Common myeloid progenitor, CD34-positive (primary cell): Measurements from ENCODE around the gene PRDM16.

Experiments
- CTCF ChIA-PET: fragments of 350-600 bp; sonication (Branson Sonifier 250); formaldehyde crosslinking; loops from one replicate; lab custom pipeline; 2021; ENCODE audit warnings: antibody characterized with exemption; lab: Charles Lee
- POLR2A ChIA-PET: fragments of 350-600 bp; sonication (Branson Sonifier 250); formaldehyde crosslinking; loops from one replicate; lab custom pipeline; 2021; ENCODE audit warnings: antibody characterized with exemption; lab: Charles Lee
- DNase-seq, 3 donors: peaks; one replicate each; pipeline versions ENCODE4 v3.0.0 to v3.0.0-alpha.2; 2013
- H3K27ac ChIP-seq, 2 experiments: 1 replicate in 1 of 2; 2 replicates in 1 of 2; pipeline ENCODE4 v1.7.0; 2013; ENCODE audit warnings: inconsistent platforms in 2 of 2, low read length in 2 of 2, mild to moderate bottlenecking in 2 of 2, low read depth in 1 of 2, moderate library complexity in 1 of 2; ENCODE audit not compliant: severe bottlenecking in 2 of 2, insufficient read depth in 1 of 2, poor library complexity in 1 of 2
- H3K27me3 ChIP-seq, 5 experiments: replicated peaks in 2 of 5; 1 replicate in 3 of 5; 2 replicates in 2 of 5; pipeline versions ENCODE4 v1.6.1 to v1.7.0; 2013; ENCODE audit warnings: low read length in 4 of 5, mild to moderate bottlenecking in 2 of 5, moderate library complexity in 2 of 5, inconsistent platforms in 1 of 5; ENCODE audit not compliant: insufficient read depth in 5 of 5, control insufficient read depth in 4 of 5
- H3K36me3 ChIP-seq, 4 experiments: 1 replicate in 2 of 4; 2 replicates in 2 of 4; pipeline versions ENCODE4 v1.6.1 to v1.7.0; 2013; ENCODE audit warnings: low read length in 3 of 4, control low read depth in 1 of 4, mild to moderate bottlenecking in 1 of 4; ENCODE audit not compliant: control insufficient read depth in 4 of 4, insufficient read depth in 4 of 4
- H3K4me1 ChIP-seq, 4 experiments: 1 replicate in 3 of 4; 2 replicates in 1 of 4; pipeline versions ENCODE4 v1.6.1 to v1.7.1; 2013; ENCODE audit warnings: low read length in 3 of 4, mild to moderate bottlenecking in 3 of 4, control low read depth in 1 of 4, inconsistent platforms in 1 of 4, moderate library complexity in 1 of 4; ENCODE audit not compliant: control insufficient read depth in 4 of 4, insufficient read depth in 4 of 4; ENCODE audit errors: control extremely low read depth in 1 of 4
- H3K4me3 ChIP-seq, 7 experiments: 1 replicate in 4 of 7; 2 replicates in 3 of 7; pipeline versions ENCODE4 v1.5.1 to v1.7.0; 2013; ENCODE audit warnings: mild to moderate bottlenecking in 7 of 7, low read length in 6 of 7, moderate library complexity in 6 of 7, inconsistent platforms in 2 of 7, low read depth in 2 of 7, control low read depth in 1 of 7; ENCODE audit not compliant: insufficient read depth in 4 of 7, control insufficient read depth in 1 of 7; ENCODE audit errors: extremely low read depth in 1 of 7
- H3K9me3 ChIP-seq, 5 experiments: 1 replicate in 4 of 5; 2 replicates in 1 of 5; pipeline versions ENCODE4 v1.6.1 to v1.7.1; 2013; ENCODE audit warnings: low read length in 4 of 5, mild to moderate bottlenecking in 2 of 5, inconsistent platforms in 1 of 5, low read depth in 1 of 5, moderate library complexity in 1 of 5; ENCODE audit not compliant: control insufficient read depth in 4 of 5, insufficient read depth in 2 of 5; ENCODE audit errors: control extremely low read depth in 1 of 5
- WGBS: methylation state at CpG from one replicate; pipeline ENCODE4 v1.1.5; 2013; ENCODE audit not compliant: insufficient coverage; 5-methylcytosine and 5-hydroxymethylcytosine counted together

Gene PRDM16

DNA sequence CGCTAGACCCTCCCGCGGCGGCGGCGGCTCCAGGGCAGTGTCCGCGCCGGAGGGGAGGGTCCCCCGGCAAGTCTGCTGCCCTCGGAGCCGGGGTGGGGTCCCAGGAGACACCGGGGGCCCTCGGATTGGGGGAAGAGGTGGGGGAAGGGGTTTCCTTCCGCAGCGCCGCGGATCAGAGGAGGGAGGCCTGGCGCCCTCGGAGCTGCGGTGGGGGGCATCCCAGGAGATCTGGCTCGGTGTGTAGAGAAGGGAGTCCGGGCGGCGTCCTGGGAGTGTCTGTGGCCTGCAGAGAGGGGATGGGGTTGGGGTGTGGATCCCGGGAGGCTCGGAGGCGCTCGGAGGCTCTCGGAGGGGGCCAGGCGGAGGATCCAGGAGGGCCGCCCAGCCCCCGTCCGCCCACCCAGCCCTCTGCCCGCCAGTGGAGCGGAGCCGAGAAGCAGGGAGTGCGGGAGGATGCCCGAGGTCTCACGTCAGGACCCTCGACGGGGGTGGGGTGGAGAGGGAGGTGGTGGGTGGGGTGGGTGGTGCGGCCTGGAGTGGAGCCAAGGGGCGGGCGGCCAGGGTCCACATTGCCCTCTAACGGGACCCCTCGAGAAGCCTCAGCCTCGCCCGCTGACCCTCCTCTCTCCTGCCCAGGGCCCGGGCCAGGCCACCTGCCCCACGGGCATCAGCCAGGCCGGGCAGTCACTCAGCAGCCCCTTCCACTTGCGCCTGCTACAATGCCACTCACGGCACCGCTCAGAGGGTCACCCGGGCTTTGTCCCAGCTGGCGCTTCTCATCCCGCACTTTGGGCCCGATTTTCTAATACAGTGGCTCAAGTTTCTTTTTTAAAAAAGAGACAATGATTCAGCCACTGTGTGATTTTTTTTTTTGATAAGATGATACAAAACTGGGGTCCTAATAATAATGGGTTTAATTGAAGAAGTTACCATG is 325.3 kb downstream of the PRDM16 start:
- H3K9me3 ChIP-seq: no peaks in the 10 kb centered on the region
- peak overlapping the region in 6 of 7 experiments; percentile 30 to 73 (median 58) for H3K4me3 ChIP-seq
- 64% methylated on average over 20 of the region's 59 CpGs for WGBS

DNA sequence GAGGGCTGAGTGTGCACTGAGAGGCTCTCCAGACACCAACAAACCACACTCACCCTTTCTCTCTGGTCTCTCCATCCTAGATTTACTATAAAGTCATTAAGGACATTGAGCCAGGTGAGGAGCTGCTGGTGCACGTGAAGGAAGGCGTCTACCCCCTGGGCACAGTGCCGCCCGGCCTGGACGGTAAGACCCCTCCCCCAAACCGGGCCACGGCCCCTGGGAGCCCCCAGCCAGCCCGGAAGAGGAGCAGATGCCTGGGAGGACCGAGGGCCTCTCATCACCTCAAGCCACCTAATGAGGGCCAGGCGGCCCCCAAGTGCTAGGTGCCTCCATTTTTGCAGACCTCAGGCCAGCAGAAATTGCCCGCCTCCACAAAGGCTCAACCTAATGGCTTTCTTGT is 327.4 kb downstream of the PRDM16 start:
- no peak overlapping the region for H3K4me3 ChIP-seq
- POLR2A ChIA-PET: no interaction called here
- no peak for DNase-seq
- 90% methylated on average over 11 of the region's 11 CpGs for WGBS
- H3K27me3 ChIP-seq: peaks cover 0 to 2% (median 0%) of the 10 kb centered on the region in 5 experiments
- H3K27ac ChIP-seq: no peak overlapping the region
- CTCF ChIA-PET: interaction anchor here (1.0 to 1.5 kb wide), 2 partner anchors 11 to 13 kb away, joined by 3 to 4 read pairs; no protein-coding TSS in a partner anchor
- H3K36me3 ChIP-seq: no peaks in the 10 kb centered on the region
- H3K9me3 ChIP-seq: no peaks in the 10 kb centered on the region
- H3K4me1 ChIP-seq: peaks cover 0 to 18% (median 11%) of the 10 kb centered on the region in 4 experiments

More for the DNA sequence above, 325.3 kb downstream of the PRDM16 start:
- Histone ChIP-seq H3K27me3 (peaks cover 0 to 2% (median 0%) of the 10 kb centered on the region in 5 experiments), H3K36me3 (no peaks in the 10 kb centered on the region), H3K27ac (no peak overlapping the region), H3K4me1 (peaks cover 0 to 18% (median 11%) of the 10 kb centered on the region in 4 experiments)
- POLR2A ChIA-PET: no interaction called here
- no peak for DNase-seq
- CTCF ChIA-PET: interaction anchor here (1.2 kb wide), 1 partner anchor 16 kb away, joined by 3 read pairs; no protein-coding TSS in a partner anchor

DNA sequence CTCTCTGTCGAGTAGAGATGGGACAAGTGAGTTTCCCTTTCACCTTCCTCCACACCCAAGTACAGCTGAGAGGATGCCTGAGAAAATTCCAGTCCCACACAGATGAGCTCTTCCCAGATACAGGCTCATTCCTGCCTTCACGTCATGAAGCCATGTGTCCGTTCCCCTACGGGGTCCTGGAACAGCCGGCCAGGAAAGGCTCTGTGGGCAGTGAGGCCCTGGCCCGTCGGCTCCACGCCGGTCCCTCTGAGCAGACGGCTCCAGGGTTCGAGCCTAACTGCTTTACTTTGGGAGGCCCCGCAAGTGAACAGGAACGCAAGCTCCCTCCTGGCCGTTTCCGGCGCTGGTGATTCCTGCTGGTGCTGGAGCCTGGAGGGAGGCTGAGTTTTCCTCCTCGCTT is 328.3 kb downstream of the PRDM16 start:
- ChIA-PET CTCF (interaction anchor here (1.0 to 1.5 kb wide), 2 partner anchors 10 to 12 kb away, joined by 3 to 4 read pairs; no protein-coding TSS in a partner anchor), POLR2A (no interaction called here)
- H3K4me1 ChIP-seq: peaks cover 0 to 20% (median 11%) of the 10 kb centered on the region in 4 experiments
- WGBS: 98% methylated on average over 14 of the region's 17 CpGs
- H3K9me3 ChIP-seq: no peaks in the 10 kb centered on the region
- DNase-seq: no peak
- H3K27ac ChIP-seq: no peak overlapping the region
- H3K36me3 ChIP-seq: no peaks in the 10 kb centered on the region
- H3K27me3 ChIP-seq: peaks cover 0 to 2% (median 0%) of the 10 kb centered on the region in 5 experiments
- H3K4me3 ChIP-seq: no peak overlapping the region

DNA sequence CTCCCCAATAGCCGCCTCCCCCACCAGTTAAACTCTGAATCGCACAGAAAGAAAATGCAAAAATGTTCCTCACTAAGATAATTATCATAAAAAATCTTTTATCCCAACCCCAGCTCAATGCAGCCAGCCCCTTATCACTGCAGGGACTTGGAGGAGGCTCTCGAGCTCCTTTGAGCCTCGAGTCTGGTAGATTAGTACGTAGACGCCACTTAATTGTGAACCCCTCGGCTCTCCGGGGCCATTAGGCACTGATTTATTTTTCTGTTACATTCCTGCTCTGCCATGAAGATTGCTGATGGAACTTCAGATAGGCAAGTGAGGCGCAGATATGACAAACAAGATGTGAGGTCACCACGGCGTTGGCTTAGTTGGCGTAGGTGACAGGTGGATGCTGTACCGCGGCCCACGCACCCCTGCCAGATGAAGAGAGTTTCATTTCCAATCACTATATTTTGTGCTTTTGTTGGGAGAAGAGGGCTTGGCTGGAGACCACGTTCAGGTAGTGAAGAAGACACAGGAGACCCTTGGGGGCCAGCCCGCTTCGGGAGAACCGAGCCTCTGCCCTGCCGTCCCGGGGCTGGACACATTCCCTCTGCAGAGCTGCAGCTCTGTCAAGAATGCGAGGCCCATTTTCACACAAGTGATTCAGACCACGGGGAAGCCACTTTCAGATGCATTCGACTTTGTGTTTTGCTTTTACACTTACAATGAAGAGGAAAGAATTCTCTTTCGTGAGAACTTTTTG is 329.6 kb downstream of the PRDM16 start:
- peaks cover 0 to 3% (median under 1%) of the 10 kb centered on the region in 4 experiments for H3K36me3 ChIP-seq
- CTCF ChIA-PET: no interaction called here
- no peak overlapping the region for H3K27ac ChIP-seq
- peaks cover 0 to 1% (median 0%) of the 10 kb centered on the region in 5 experiments for H3K27me3 ChIP-seq
- DNase-seq: no peak
- no peaks in the 10 kb centered on the region for H3K9me3 ChIP-seq
- POLR2A ChIA-PET: no interaction called here
- H3K4me3 ChIP-seq: no peak overlapping the region
- WGBS: 96% methylated on average over 21 of the region's 25 CpGs
- H3K4me1 ChIP-seq: peaks cover 0 to 16% (median 6%) of the 10 kb centered on the region in 4 experiments

DNA sequence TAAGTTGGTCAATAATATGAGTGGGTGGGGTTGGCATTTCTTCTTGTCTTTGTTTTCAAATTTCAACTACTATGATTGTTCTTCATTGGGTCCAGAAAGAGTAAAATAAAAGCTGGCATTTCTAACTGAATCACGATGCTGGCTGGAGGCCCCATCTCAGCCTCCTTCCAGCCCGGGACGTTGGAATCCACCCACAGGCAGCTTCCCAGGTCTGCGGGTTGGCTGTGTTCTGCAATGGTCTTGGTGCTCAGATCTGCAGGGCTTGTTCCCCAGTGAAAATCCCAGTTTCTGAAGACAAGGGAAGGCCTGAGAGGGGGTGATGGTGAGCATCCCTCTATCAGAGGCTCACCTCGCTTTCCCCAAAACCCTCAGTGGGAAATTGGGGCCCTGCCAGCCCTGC is 330.7 kb downstream of the PRDM16 start:
- CTCF ChIA-PET: interaction anchor here (0.9 kb wide), 1 partner anchor 12 kb away, joined by 3 read pairs; no protein-coding TSS in a partner anchor
- H3K9me3 ChIP-seq: no peaks in the 10 kb centered on the region
- H3K27me3 ChIP-seq: no peaks in the 10 kb centered on the region
- no peak for DNase-seq
- H3K36me3 ChIP-seq: peaks cover 0 to 6% (median 2%) of the 10 kb centered on the region in 4 experiments
- peaks cover 0 to 7% (median 2%) of the 10 kb centered on the region in 4 experiments for H3K4me1 ChIP-seq
- no peak overlapping the region for H3K4me3 ChIP-seq
- 95% methylated on average over 5 of the region's 5 CpGs for WGBS
- POLR2A ChIA-PET: no interaction called here
- H3K27ac ChIP-seq: no peak overlapping the region

DNA sequence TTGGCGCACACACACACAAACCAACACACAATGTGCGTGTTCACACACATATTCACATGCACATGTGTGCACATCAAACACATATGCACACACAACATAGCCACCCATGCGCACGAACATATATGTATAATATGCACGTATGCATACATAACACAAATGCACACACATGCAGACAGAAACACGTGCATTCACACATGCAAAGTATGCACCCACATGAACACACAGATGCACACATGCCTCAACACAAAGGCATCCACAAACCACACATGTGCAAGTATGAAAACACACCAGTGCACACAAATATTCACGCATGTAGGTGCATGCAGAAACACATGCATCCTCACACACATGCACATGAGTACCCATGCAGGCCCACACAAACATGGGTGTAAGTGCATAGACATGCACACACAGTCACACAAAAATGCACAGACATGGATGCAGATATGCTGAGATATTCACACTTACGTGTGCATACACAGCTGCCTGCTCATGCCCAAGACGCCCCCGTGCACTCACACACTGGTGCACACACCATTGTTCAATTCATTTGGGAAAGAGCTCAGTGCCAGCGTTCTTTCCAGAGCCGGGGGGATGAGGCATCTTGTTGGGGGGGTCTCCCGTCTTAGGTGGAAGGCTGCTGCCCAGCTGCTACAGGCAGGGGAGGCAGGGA is 332.7 kb downstream of the PRDM16 start:
- POLR2A ChIA-PET: no interaction called here

More for the DNA sequence above, 332.7 kb downstream of the PRDM16 start:
- DNase-seq: no peak
- CTCF ChIA-PET: interaction anchor here (0.7 to 1.3 kb wide), 2 partner anchors 22 to 53 kb away, joined by 3 to 4 read pairs; no protein-coding TSS in a partner anchor
- Histone ChIP-seq H3K4me1 (peaks cover 0 to 7% (median 2%) of the 10 kb centered on the region in 4 experiments), H3K27me3 (no peaks in the 10 kb centered on the region), H3K27ac (no peak overlapping the region), H3K9me3 (no peaks in the 10 kb centered on the region), H3K4me3 (no peak overlapping the region), H3K36me3 (peaks cover 0 to 19% (median 2%) of the 10 kb centered on the region in 4 experiments)
- 85% methylated on average over 12 of the region's 13 CpGs for WGBS
